HG02870 (cell line): ENCODE results near the gene MST1R.

ENCODE experiments used
- ATAC-seq: cut with Tn5 transposase; IDR thresholded peaks from one replicate; pipeline ENCODE4 v1.9.1; 2021; ENCODE audit warnings: mild to moderate bottlenecking, moderate library complexity; ENCODE audit not compliant: unreplicated experiment

MST1R gene

GRCh38 chr3:49841806-49842205, 61.9 kb downstream of the MST1R start:
- ATAC-seq, result no peak

GRCh38 chr3:49841126-49841696, 62.5 kb downstream of the MST1R start:
- ATAC-seq, result no peak

- no peak for ATAC-seq
Observed at GRCh38 chr3:49840388-49840787, 63.3 kb downstream of the MST1R start.

GRCh38 chr3:49839193-49839809, 64.4 kb downstream of the MST1R start:
- no peak for ATAC-seq
